Mammary epithelial cell (primary cell): Measurements from ENCODE around the gene CRYBG3.

Source experiments
- EZH2 ChIP-seq: IDR thresholded peaks from 2 replicates; pipeline ENCODE4 v1.6.1; 2012; ENCODE audit warnings: low read length, inconsistent platforms, borderline replicate concordance
- TF ChIP-seq, protein P1 (sequence below), 2 donors: IDR thresholded peaks in 1 of 2; conservative IDR thresholded peaks in 1 of 2; 2 replicates each; pipeline ENCODE4 v1.5.1; 2011 to 2012; ENCODE audit warnings: inconsistent platforms in 2 of 2, low read length in 2 of 2, mild to moderate bottlenecking in 2 of 2, control low read depth in 1 of 2, low read depth in 1 of 2; ENCODE audit not compliant: insufficient read depth in 1 of 2; ENCODE audit errors: extremely low read depth in 1 of 2

DNA sequence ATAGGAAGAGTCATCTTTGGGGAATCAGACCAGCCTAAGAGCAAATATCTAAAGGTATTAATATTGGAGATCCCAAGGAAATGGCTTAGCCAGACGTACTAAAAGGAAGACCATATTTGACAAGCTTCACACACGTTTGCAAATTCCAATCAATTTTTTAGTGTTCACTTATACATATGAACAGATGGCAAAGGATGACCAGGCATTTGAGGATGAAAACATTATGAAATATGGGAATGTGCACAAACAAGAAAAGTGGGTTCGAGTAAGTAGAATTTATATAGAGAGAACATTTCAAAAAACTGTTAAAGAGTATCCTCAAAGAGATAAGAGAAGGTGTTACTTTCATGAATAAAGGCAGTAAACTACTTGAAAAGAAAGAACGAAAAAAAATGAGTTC is 25.9 kb upstream of the CRYBG3 start:
- TF ChIP-seq, protein P1, sequence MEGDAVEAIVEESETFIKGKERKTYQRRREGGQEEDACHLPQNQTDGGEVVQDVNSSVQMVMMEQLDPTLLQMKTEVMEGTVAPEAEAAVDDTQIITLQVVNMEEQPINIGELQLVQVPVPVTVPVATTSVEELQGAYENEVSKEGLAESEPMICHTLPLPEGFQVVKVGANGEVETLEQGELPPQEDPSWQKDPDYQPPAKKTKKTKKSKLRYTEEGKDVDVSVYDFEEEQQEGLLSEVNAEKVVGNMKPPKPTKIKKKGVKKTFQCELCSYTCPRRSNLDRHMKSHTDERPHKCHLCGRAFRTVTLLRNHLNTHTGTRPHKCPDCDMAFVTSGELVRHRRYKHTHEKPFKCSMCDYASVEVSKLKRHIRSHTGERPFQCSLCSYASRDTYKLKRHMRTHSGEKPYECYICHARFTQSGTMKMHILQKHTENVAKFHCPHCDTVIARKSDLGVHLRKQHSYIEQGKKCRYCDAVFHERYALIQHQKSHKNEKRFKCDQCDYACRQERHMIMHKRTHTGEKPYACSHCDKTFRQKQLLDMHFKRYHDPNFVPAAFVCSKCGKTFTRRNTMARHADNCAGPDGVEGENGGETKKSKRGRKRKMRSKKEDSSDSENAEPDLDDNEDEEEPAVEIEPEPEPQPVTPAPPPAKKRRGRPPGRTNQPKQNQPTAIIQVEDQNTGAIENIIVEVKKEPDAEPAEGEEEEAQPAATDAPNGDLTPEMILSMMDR (conservative IDR thresholded peaks at IDR 0.05 in 1 of 2, IDR thresholded peaks at IDR 0.05 in 1 of 2; ENCODE audit: extremely low read depth in 1 of 2, insufficient read depth in 1 of 2, low read depth in 1 of 2, low read length in 2 of 2), result no peak
- TF ChIP-seq EZH2, result no peak
